Esophagus (tissue), 2 donors: ENCODE measurements around the gene C1orf105. TPM values are rescaled to one million over a fixed set of nuclear protein-coding genes. Genes with fewer than 3 reads are reported as not detected.
A peak's percentile ranks its signal among the peaks of the same experiment; 100 is the strongest.

Experiments
- H3K27ac ChIP-seq, 2 donors: one replicate each; pipeline ENCODE4 v1.5.1; 2013; ENCODE audit warnings: low read depth in 2 of 2, mild to moderate bottlenecking in 2 of 2, inconsistent platforms in 1 of 2, low read length in 1 of 2, moderate library complexity in 1 of 2
- H3K27me3 ChIP-seq, 2 donors: one replicate each; pipeline ENCODE4 v1.6.1; 2013; ENCODE audit warnings: low read length in 2 of 2, control low read depth in 1 of 2, mild to moderate bottlenecking in 1 of 2; ENCODE audit not compliant: insufficient read depth in 2 of 2, control insufficient read depth in 1 of 2
- H3K36me3 ChIP-seq, 2 donors: one replicate each; pipeline ENCODE4 v1.6.1; 2013; ENCODE audit warnings: low read length in 1 of 2; ENCODE audit not compliant: control insufficient read depth in 2 of 2, insufficient read depth in 2 of 2
- H3K4me1 ChIP-seq, 2 donors: one replicate each; pipeline ENCODE4 v1.6.1; 2013; ENCODE audit warnings: low read length in 1 of 2; ENCODE audit not compliant: control insufficient read depth in 2 of 2, insufficient read depth in 2 of 2
- H3K4me3 ChIP-seq, 2 donors: one replicate each; pipeline ENCODE4 v1.5.1; 2013; ENCODE audit warnings: low read length in 2 of 2, mild to moderate bottlenecking in 2 of 2, low read depth in 1 of 2, moderate library complexity in 1 of 2
- H3K9me3 ChIP-seq, 2 donors: one replicate each; pipeline ENCODE4 v1.6.1; 2013; ENCODE audit warnings: mild to moderate bottlenecking in 2 of 2, low read depth in 1 of 2, low read length in 1 of 2, moderate library complexity in 1 of 2; ENCODE audit not compliant: control insufficient read depth in 2 of 2, insufficient read depth in 1 of 2
- WGBS, 2 donors: extraction: QIAGEN DNeasy Blood & Tissue Kit; methylation state at CpG; one replicate each; pipeline ENCODE4 v1.1.7; 2013; 5-methylcytosine and 5-hydroxymethylcytosine counted together
- polyA plus RNA-seq, 2 donors: library from polyadenylated mRNA; stranded (reverse); fragments of 200-250 nt; gene quantifications; one replicate each; pipeline ENCODE4 v1.2.3, GENCODE V29; 2013
- donor health status: healthy with polysubstance abuse.
- donor health status: Bipolar disorder and iron deficiency.

Gene C1orf105
- polyA plus RNA-seq, 2 donors, result not detected

DNA sequence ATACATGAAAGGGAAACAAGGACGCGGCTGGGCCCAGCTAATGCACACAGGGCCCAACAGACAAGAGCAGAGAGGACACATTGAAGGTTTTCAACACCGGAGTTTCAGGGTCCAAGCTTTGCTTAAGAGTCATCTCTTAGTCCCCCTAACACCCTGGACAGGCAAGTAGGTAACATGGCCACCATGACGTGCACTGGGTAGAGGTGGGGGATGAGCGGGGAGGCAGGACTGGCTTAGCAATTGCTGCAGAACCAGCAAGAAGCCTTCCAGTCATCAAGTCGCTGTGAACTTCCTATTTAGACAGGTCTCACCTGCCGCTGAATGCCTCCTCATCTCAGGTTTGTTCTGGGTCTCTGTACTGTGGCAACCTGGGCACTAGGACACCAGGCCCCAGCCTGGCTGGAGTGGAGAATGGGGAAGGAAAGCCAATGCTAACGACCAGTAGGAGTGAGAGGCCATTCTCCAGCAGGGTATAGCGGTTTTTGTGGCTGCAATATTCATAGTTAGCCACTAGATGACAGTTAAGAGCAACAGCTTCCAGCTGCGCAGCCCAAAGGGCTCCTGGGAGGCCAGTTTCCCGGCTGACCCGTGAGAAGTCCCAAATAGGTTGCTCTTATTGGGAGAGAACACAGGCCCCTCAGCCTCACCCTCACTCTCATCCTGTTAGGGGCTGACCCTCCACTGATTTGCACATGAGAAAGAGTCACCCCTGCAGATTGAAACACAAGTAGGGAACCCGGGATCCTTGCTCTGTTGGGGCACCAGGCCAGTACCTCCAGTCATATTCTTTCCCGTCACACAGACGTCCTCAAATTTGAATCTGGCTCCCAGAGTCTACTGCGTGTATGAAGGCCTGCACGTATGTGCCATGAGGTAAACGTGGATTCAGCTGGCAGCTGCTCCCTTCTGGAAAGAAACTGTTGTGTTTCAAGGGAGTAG, 29.4 kb downstream of the C1orf105 start:
- Histone ChIP-seq H3K27me3 (no peaks in the 10 kb centered on the region), H3K36me3 (no peaks in the 10 kb centered on the region), H3K9me3 (no peaks in the 10 kb centered on the region), H3K4me3 (no peak overlapping the region), H3K27ac (peak overlapping the region in 1 of 2 donors; percentile 9), H3K4me1 (peaks cover 0 to 8% of the 10 kb centered on the region in 2 donors)
- WGBS, 2 donors, result 44 to 57% methylated on average over 18 of the region's 18 CpGs

DNA sequence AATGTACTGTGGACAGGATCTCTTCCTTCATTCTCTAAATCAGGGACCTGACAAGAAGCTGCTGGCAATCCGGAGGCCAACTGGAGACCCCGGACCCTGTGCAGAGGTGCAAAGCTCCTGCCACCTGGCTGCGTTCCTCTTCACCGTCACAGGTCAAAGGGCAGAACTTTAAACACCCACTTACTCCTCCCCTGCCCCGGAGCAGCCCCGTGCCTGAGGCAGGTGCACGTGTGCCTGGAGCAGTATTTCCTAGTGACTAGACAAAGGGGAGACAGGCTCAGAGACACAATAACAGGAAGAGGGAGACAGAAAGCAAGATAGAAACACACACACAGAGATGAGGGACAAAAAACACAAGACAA, 30.0 kb downstream of the C1orf105 start:
- 44 to 57% methylated on average over 7 of the region's 7 CpGs for WGBS, 2 donors
- Histone ChIP-seq H3K4me3 (no peak overlapping the region), H3K4me1 (peaks cover 0 to 8% of the 10 kb centered on the region in 2 donors)

DNA sequence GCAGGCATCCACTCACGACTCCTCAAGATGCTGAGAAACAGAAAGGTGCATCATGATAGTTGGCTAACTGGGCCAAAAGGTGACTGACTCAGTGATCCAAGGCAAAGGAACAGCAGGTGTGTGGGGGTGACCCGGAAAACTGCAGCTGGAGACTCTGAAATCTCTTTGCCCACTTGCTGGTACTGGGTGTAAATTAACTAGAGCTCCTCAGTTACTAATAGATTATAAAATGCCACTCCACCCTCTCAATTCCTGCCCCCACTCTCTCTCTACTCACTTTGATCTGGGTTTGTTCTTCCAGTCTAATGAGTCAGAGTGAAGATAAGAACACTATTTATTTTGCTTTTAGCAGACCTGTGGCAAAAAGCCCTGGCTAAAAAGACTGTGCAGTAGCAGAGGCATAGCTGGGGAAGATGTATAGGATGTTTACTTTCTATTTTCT, 30.5 kb downstream of the C1orf105 start:
- 46 to 59% methylated on average over 2 of the region's 2 CpGs for WGBS, 2 donors
- H3K27ac ChIP-seq, result no peak overlapping the region

More for the DNA sequence above, 30.0 kb downstream of the C1orf105 start:
- Histone ChIP-seq H3K27me3 (no peaks in the 10 kb centered on the region), H3K27ac (no peak overlapping the region), H3K9me3 (no peaks in the 10 kb centered on the region), H3K36me3 (no peaks in the 10 kb centered on the region)

GRCh38 chr1:172452536-172453152, 32.2 kb downstream of the C1orf105 start:
- Histone ChIP-seq H3K4me1 (peaks cover 0 to 5% of the 10 kb centered on the region in 2 donors), H3K9me3 (no peaks in the 10 kb centered on the region), H3K4me3 (no peak overlapping the region), H3K27ac (no peak overlapping the region), H3K36me3 (no peaks in the 10 kb centered on the region), H3K27me3 (no peaks in the 10 kb centered on the region)
- WGBS, 2 donors, result 77 to 78% methylated on average over 7 of the region's 7 CpGs

More for the DNA sequence above, 30.5 kb downstream of the C1orf105 start:
- Histone ChIP-seq H3K4me1 (peaks cover 0 to 8% of the 10 kb centered on the region in 2 donors), H3K4me3 (no peak overlapping the region), H3K36me3 (no peaks in the 10 kb centered on the region), H3K9me3 (no peaks in the 10 kb centered on the region), H3K27me3 (no peaks in the 10 kb centered on the region)

GRCh38 chr1:172453153-172453545, 32.7 kb downstream of the C1orf105 start:
- no peak overlapping the region for H3K27ac ChIP-seq
- peaks cover 0 to 5% of the 10 kb centered on the region in 2 donors for H3K4me1 ChIP-seq
- no peak overlapping the region for H3K4me3 ChIP-seq
- no peaks in the 10 kb centered on the region for H3K27me3 ChIP-seq
- 57 to 63% methylated on average over 6 of the region's 6 CpGs for WGBS, 2 donors
- H3K9me3 ChIP-seq, result no peaks in the 10 kb centered on the region
- no peaks in the 10 kb centered on the region for H3K36me3 ChIP-seq

DNA sequence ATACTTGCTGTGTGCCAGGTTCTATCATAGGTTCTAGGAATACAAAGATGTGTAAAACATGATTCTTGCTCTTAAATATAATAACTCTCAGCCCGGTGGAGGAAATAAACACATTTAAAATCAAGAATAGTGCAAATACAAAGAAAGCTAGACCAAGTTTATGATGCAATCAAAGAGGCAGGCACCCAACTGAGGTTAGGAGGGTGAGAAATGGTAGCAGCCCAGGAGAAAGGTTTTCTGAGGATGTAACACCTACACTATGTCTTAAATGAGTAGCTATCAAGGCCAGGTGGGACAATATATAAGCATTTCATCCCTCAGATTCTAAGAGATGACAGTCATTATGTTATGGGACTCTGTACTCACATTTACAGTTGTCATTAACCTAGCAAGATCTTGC, 33.1 kb downstream of the C1orf105 start:
- 43 to 47% methylated on average over 1 of the region's 1 CpG for WGBS, 2 donors

GRCh38 chr1:172455451-172455850, 35.0 kb downstream of the C1orf105 start:
- Histone ChIP-seq H3K9me3 (no peaks in the 10 kb centered on the region), H3K4me3 (no peak overlapping the region), H3K36me3 (no peaks in the 10 kb centered on the region), H3K4me1 (no peaks in the 10 kb centered on the region), H3K27ac (no peak overlapping the region), H3K27me3 (no peaks in the 10 kb centered on the region)
- WGBS, 2 donors, result 82 to 87% methylated on average over 1 of the region's 1 CpG

More for the DNA sequence above, 33.1 kb downstream of the C1orf105 start:
- Histone ChIP-seq H3K27ac (no peak overlapping the region), H3K27me3 (no peaks in the 10 kb centered on the region), H3K9me3 (no peaks in the 10 kb centered on the region), H3K4me3 (no peak overlapping the region), H3K36me3 (no peaks in the 10 kb centered on the region), H3K4me1 (peaks cover 0 to 5% of the 10 kb centered on the region in 2 donors)

- Histone ChIP-seq H3K9me3 (no peaks in the 10 kb centered on the region), H3K36me3 (no peaks in the 10 kb centered on the region), H3K27ac (no peak overlapping the region), H3K4me1 (no peaks in the 10 kb centered on the region), H3K4me3 (no peak overlapping the region), H3K27me3 (no peaks in the 10 kb centered on the region)
- WGBS, 2 donors, result 87 to 93% methylated on average over 5 of the region's 5 CpGs
Observed at GRCh38 chr1:172456344-172456769, 35.9 kb downstream of the C1orf105 start.

DNA sequence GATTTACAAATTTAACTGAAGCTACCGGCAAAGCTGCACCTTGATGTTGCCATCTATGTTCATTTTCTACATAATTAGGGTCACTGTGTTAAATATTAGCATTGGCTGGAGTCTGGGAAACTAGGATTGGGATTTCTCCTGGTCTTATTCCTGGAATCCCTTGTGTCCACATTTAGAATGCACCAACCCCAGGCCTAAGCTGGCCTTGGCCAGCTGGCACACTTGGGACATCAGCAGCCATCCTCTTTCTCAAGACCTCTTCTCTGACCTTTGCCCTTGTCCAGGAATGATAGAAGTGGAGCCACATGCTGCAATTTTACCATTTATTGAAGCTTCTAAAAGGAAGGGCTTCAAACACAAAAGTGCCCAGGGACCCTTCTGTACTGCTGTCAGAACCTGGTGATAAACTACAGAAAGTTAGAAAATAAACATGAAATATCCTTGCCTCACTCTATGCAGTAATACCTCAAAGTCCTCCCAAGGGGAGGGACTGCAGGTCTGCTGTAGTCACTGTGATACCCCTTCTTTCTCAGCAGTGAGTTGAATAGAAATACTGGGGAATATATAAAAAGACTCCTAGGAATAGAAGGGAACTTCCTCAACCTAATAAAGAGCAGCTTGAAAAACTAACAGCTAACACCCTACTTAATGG, 37.1 kb downstream of the C1orf105 start:
- Histone ChIP-seq H3K27ac (no peak overlapping the region), H3K4me3 (no peak overlapping the region), H3K36me3 (no peaks in the 10 kb centered on the region), H3K27me3 (no peaks in the 10 kb centered on the region), H3K4me1 (no peaks in the 10 kb centered on the region), H3K9me3 (no peaks in the 10 kb centered on the region)
- 93 to 94% methylated on average over 1 of the region's 1 CpG for WGBS, 2 donors
